Tibial nerve (tissue), 4 donors: Measurements from ENCODE around the gene RCL1. TPM values are rescaled to one million over a fixed set of nuclear protein-coding genes. Genes with fewer than 3 reads are reported as not detected.

ENCODE experiments used
- DNase-seq, 2 donors: peaks; one replicate each; pipeline ENCODE4 v3.0.0-alpha.2; 2019; ENCODE audit warnings: low spot score in 2 of 2
- H3K27ac ChIP-seq, 4 donors: fragments of 200-600 bp; sonication (generic) in 3 of 4; one replicate each; pipeline ENCODE4 v1.5.1; 2017 to 2019; ENCODE audit warnings: mild to moderate bottlenecking in 1 of 4
- H3K27me3 ChIP-seq, 2 donors: fragments of 200-600 bp; sonication (generic) in 1 of 2; one replicate each; pipeline versions ENCODE4 v1.5.1 to v1.6.0; 2017 to 2019
- H3K36me3 ChIP-seq, 3 donors: fragments of 200-600 bp; sonication (generic); one replicate each; pipeline ENCODE4 v1.5.1; 2018 to 2019
- H3K4me1 ChIP-seq, 4 donors: fragments of 200-600 bp; sonication (generic) in 3 of 4; one replicate each; pipeline ENCODE4 v1.5.1; 2017 to 2019
- H3K4me3 ChIP-seq, 4 donors: fragments of 200-600 bp; sonication (generic) in 3 of 4; one replicate each; pipeline ENCODE4 v1.5.1; 2017 to 2019; ENCODE audit warnings: mild to moderate bottlenecking in 1 of 4, moderate library complexity in 1 of 4
- H3K9me3 ChIP-seq, 4 donors: fragments of 200-600 bp; sonication (generic) in 3 of 4; one replicate each; pipeline ENCODE4 v1.5.1; 2017 to 2019
- EP300 ChIP-seq, 2 donors: sonication (generic); formaldehyde crosslinking; IDR thresholded peaks; one replicate each; pipeline ENCODE4 v1.6.1; 2017; ENCODE audit warnings: antibody characterized with exemption in 2 of 2, mild to moderate bottlenecking in 1 of 2
- POLR2A ChIP-seq, 2 donors: fragments of 450-650 bp; IDR thresholded peaks; one replicate each; pipeline ENCODE4 v1.6.1; 2017; ENCODE audit warnings: antibody characterized with exemption in 2 of 2, mild to moderate bottlenecking in 2 of 2, moderate library complexity in 2 of 2
- WGBS, 2 donors: methylation state at CpG; one replicate each; pipeline ENCODE4 v1.1.5; 2018; 5-methylcytosine and 5-hydroxymethylcytosine counted together
- total RNA-seq, 4 donors: library from RNA; depleted of rRNA; stranded (reverse); fragments of >200 nt; gene quantifications; one replicate each; pipeline ENCODE4 v1.1.0, GENCODE V29; 2016
- TF ChIP-seq, protein P1 (sequence below), 5 experiments: fragments of 200-600 bp in 3 of 5; fragments of 450-650 bp in 2 of 5; sonication (generic) in 3 of 5; IDR thresholded peaks; one replicate each; pipeline ENCODE4 v1.5.1; 2016 to 2019; ENCODE audit warnings: antibody characterized with exemption in 5 of 5, mild to moderate bottlenecking in 3 of 5, moderate library complexity in 2 of 5

The RCL1 gene
- total RNA-seq, 4 donors from 2014 or later = 54.8 to 85.3 (median 64.0) TPM

DNA sequence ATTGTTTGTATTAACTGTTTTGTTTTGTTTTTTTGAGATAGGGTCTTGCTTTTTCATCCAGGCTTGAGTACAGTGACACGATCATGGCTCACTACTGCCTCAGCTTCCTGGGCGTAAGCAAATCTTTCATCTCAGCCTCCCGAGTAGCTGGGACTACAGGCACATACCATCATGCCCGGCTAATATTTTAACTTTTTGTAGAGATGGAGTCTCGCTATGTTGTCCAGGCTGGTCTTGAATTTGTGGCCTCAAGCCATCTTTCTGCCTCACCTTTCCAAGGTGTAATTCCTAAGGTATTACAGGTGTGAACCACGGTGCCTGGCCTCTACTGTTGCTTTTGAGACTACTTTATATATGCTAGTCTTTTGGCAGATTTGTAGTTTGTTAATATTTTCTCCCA is 8.4 kb downstream of the RCL1 start:
- DNase-seq = no peak
- TF ChIP-seq, protein P1, sequence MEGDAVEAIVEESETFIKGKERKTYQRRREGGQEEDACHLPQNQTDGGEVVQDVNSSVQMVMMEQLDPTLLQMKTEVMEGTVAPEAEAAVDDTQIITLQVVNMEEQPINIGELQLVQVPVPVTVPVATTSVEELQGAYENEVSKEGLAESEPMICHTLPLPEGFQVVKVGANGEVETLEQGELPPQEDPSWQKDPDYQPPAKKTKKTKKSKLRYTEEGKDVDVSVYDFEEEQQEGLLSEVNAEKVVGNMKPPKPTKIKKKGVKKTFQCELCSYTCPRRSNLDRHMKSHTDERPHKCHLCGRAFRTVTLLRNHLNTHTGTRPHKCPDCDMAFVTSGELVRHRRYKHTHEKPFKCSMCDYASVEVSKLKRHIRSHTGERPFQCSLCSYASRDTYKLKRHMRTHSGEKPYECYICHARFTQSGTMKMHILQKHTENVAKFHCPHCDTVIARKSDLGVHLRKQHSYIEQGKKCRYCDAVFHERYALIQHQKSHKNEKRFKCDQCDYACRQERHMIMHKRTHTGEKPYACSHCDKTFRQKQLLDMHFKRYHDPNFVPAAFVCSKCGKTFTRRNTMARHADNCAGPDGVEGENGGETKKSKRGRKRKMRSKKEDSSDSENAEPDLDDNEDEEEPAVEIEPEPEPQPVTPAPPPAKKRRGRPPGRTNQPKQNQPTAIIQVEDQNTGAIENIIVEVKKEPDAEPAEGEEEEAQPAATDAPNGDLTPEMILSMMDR (IDR thresholded peaks at IDR 0.05) = no peak
- TF ChIP-seq POLR2A (IDR thresholded peaks at IDR 0.05) (no peak), EP300 (IDR thresholded peaks at IDR 0.05) (no peak)
- 96 to 97% methylated on average over 6 of the region's 6 CpGs for WGBS, 2 donors
- peaks cover 0 to 2% (median 0%) of the 10 kb centered on the region in 4 donors for H3K9me3 ChIP-seq
- H3K27me3 ChIP-seq = no peaks in the 10 kb centered on the region
- peaks cover 0 to 6% (median 0%) of the 10 kb centered on the region in 3 donors for H3K36me3 ChIP-seq
- H3K4me1 ChIP-seq = peaks cover 0 to 27% (median 15%) of the 10 kb centered on the region in 4 donors
- no peak overlapping the region for H3K4me3 ChIP-seq
- H3K27ac ChIP-seq = no peak overlapping the region

DNA sequence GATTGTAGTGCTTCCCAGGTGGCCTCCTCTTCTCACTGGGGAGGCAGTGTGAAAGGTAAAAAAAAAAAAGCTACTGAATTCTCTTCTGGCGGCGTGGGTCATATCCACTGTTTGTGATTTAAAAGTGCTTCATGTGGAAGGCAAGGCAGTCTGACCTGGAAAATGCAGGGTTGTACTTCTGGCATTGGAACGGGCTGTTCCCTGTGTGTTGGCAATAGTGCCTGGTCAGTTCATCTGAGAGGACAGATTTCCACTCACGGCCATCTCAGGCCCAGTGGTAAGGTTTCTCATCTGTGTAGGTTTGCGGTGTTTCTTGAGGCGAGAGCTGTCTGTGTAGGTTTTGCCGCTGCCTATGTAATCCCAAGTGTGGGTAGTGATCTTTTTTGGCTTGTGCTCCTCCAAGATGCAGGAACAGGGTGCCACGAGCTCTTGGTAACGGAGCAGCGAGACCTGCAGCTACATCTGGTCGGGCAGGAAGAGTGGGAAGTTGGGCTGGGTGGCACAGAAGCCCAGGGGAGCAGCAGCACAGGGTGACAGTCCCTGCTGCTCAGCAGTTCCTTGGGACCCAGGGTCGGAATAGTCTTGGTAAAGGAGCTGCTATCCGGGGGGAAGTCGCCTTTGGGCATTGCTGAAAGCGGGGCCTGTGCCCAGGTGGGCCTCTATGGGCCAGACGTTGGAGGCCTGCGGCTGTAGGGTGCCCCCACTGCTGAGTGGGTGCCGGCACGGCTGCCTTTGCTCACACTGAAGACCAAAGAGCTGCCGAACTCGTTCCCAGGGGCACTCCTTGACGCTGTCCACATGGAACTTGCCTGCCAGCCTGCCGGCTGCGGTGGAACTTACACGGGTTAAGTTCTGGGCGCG is 11.2 kb downstream of the RCL1 start:
- no peak overlapping the region for H3K27ac ChIP-seq
- 92 to 94% methylated on average over 15 to 22 of the region's 27 CpGs for WGBS, 2 donors

DNA sequence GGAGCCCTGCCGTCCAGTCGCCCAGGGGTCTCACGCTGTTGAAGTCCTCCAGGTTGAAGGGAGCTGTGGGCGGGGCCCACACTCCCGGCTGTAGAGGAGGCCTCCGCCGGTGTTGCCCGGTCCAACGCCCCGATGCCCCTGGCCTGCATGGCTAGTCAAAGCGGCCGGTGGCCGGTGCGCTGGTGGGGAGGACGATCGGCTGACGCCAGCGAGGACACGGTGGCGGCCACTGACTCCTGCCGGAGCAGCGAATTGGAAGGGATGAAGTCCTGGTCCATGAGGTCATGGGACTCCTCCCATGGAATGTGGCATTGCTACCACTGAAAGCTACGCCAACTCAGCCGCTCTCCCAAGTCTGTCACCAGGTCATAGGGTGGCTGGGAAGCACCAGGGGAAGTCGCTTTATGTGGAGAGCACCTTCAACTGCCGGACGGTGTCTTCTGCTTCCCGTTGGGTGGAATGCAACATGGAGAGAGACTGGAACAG is 11.8 kb downstream of the RCL1 start:
- Histone ChIP-seq H3K4me1 (peaks cover 0 to 3% (median 0%) of the 10 kb centered on the region in 4 donors), H3K27ac (no peak overlapping the region), H3K27me3 (no peaks in the 10 kb centered on the region), H3K9me3 (peaks cover 0 to 17% (median 4%) of the 10 kb centered on the region in 4 donors), H3K36me3 (peaks cover 0 to 6% (median 0%) of the 10 kb centered on the region in 3 donors), H3K4me3 (no peak overlapping the region)
- no peak for DNase-seq
- TF ChIP-seq, protein P1 (IDR thresholded peaks at IDR 0.05) = no peak
- TF ChIP-seq POLR2A (IDR thresholded peaks at IDR 0.05) (no peak), EP300 (IDR thresholded peaks at IDR 0.05) (no peak)
- WGBS, 2 donors = 98% methylated on average over 24 of the region's 28 CpGs

More for the DNA sequence above, 11.2 kb downstream of the RCL1 start:
- DNase-seq = no peak
- Histone ChIP-seq H3K9me3 (peaks cover 0 to 17% (median 4%) of the 10 kb centered on the region in 4 donors), H3K4me3 (no peak overlapping the region), H3K36me3 (peaks cover 0 to 6% (median 0%) of the 10 kb centered on the region in 3 donors), H3K27me3 (no peaks in the 10 kb centered on the region), H3K4me1 (peaks cover 0 to 9% (median 5%) of the 10 kb centered on the region in 4 donors)
- TF ChIP-seq, protein P1 (IDR thresholded peaks at IDR 0.05) = no peak
- TF ChIP-seq POLR2A (IDR thresholded peaks at IDR 0.05) = no peak
- no peak for TF ChIP-seq EP300 (IDR thresholded peaks at IDR 0.05)

DNA sequence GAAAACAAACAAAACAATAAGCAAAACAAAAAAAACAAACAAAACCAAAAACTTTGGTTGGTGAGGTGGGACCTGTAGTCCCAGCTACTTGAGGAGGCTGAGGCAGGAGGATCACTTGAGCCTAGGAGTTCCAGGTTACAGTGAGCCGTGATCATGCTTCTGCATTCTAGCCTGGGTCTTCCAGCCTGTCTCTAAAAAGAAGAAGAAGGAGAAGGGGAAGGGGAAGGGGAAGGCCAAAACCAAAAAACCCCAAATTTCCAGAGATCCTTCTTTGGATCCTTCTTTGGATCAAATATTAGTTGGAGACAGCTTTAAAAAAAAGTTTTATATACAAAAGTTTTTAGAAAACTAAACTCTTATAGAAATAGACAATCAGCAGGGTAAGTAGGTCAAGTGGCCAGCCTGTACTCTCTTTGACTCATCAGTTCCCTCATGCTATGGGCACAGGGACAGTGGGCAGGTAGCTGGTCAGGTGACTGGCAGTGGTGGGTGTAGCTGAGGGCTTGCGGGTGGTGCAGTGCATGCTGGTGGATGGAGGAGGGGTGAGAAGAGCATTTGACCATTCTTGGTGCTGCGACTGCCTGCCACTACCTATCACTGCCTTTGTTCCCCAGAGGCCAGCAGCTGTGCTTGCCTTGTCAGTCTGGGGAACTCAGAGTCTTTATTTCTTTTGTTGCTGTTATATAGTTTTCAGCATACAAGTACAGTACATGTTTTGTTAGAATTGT is 12.6 kb downstream of the RCL1 start:
- H3K27ac ChIP-seq = no peak overlapping the region
- TF ChIP-seq POLR2A (IDR thresholded peaks at IDR 0.05) (no peak), EP300 (IDR thresholded peaks at IDR 0.05) (no peak)
- TF ChIP-seq, protein P1 (IDR thresholded peaks at IDR 0.05) = no peak
- no peak for DNase-seq
- H3K4me1 ChIP-seq = no peaks in the 10 kb centered on the region
- H3K27me3 ChIP-seq = no peaks in the 10 kb centered on the region
- peaks cover 0 to 6% (median 0%) of the 10 kb centered on the region in 3 donors for H3K36me3 ChIP-seq
- peaks cover 0 to 17% (median 4%) of the 10 kb centered on the region in 4 donors for H3K9me3 ChIP-seq
- H3K4me3 ChIP-seq = no peak overlapping the region
- WGBS, 2 donors = 92 to 94% methylated on average over 3 of the region's 3 CpGs
